Suprapubic skin (tissue), 4 donors: Measurements from ENCODE around the gene ADA. TPM values are rescaled to one million over a fixed set of nuclear protein-coding genes. Genes with fewer than 3 reads are reported as not detected.

Source experiments
- DNase-seq, 2 donors: peaks; one replicate each; pipeline ENCODE4 v3.0.0-alpha.2; 2019; ENCODE audit warnings: low spot score in 2 of 2
- H3K27ac ChIP-seq: fragments of 200-600 bp; sonication (generic); one replicate; pipeline ENCODE4 v1.5.1; 2019
- H3K27me3 ChIP-seq: fragments of 200-600 bp; sonication (generic); one replicate; pipeline ENCODE4 v1.5.1; 2019
- H3K36me3 ChIP-seq: fragments of 200-600 bp; sonication (generic); one replicate; pipeline ENCODE4 v1.5.1; 2019
- H3K4me1 ChIP-seq: fragments of 200-600 bp; sonication (generic); one replicate; pipeline ENCODE4 v1.5.1; 2019
- H3K4me3 ChIP-seq: fragments of 200-600 bp; sonication (generic); one replicate; pipeline ENCODE4 v1.5.1; 2019; ENCODE audit warnings: mild to moderate bottlenecking
- H3K9me3 ChIP-seq: fragments of 200-600 bp; sonication (generic); one replicate; pipeline ENCODE4 v1.5.1; 2019
- CTCF ChIP-seq, 2 donors: fragments of 200-600 bp in 1 of 2; fragments of 450-650 bp in 1 of 2; sonication (generic) in 1 of 2; IDR thresholded peaks; one replicate each; pipeline ENCODE4 v1.5.1; 2016 to 2019; ENCODE audit warnings: antibody characterized with exemption in 2 of 2, mild to moderate bottlenecking in 1 of 2, moderate library complexity in 1 of 2
- EP300 ChIP-seq: sonication (generic); formaldehyde crosslinking; IDR thresholded peaks from one replicate; pipeline ENCODE4 v1.6.1; 2017; ENCODE audit warnings: antibody characterized with exemption
- POLR2A ChIP-seq, 2 donors: fragments of 450-650 bp; IDR thresholded peaks; one replicate each; pipeline ENCODE4 v1.6.1; 2017; ENCODE audit warnings: antibody characterized with exemption in 2 of 2, mild to moderate bottlenecking in 2 of 2, moderate library complexity in 2 of 2
- POLR2AphosphoS5 ChIP-seq, 3 donors: sonication (generic); formaldehyde crosslinking; IDR thresholded peaks; one replicate each; pipeline ENCODE4 v1.6.1; 2017; ENCODE audit warnings: antibody characterized with exemption in 3 of 3
- WGBS: methylation state at CpG from one replicate; pipeline ENCODE4 v1.1.5; 2018; 5-methylcytosine and 5-hydroxymethylcytosine counted together
- total RNA-seq, 4 donors: library from RNA; depleted of rRNA; stranded (reverse); fragments of >200 nt; gene quantifications; one replicate each; pipeline ENCODE4 v1.1.0, GENCODE V29; 2016

Gene ADA
- total RNA-seq, 4 donors from 2014 or later = 4.1 to 9.4 (median 7.8) TPM

DNA sequence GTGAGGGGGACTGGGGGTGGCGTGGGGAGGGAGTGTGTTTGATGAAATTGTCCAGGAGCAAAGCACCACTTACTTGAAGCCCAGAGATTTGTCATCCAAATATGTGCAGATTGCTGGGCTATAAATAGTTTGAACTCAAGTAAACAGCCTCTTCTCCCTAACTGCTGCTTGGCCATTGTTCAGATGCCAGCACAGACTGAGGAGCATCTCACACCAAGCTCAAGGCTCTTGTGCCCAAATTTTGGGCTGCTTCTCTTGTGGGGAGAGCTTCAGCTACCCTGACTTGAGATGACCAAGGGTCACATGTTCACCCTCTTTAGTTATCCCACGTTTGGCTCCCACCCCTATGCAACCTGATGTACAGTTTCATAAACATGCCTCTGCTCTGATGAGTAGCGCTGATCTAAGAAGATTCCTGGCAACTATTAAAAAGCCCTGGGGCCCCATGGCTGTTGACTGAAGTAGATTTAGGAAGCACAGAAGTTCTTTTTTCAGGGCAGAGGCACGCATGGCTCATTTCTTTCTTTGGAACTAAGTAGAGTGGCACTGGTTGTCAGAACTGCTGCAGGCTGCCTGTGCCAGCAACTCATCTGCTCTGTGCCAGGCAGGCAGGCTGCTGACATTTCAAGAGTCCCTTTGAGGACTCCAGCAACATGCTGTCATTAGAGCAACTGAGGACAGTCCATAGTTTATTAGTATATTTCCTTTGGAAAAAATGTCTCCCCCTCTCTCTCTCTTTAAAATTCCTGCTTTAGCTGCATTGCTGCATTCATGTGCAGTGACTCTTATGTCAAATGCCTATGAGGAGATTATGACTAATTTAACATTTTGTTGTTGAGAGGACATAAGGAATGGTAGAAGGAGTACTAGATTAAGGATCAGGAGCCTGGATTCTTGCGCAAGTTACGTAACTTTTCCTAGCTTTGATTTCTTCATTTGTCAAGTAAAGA lies 78.7 kb downstream of the ADA start:
- Histone ChIP-seq H3K4me1 (peaks cover 29% of the 10 kb centered on the region), H3K4me3 (no peak overlapping the region), H3K36me3 (no peaks in the 10 kb centered on the region), H3K27me3 (no peaks in the 10 kb centered on the region), H3K9me3 (no peaks in the 10 kb centered on the region), H3K27ac (peak overlapping the region; percentile 88)
- DNase-seq = peak in 1 of 2 donors; percentile 70
- WGBS = 17% methylated on average over 6 of the region's 6 CpGs
- TF ChIP-seq CTCF (IDR thresholded peaks at IDR 0.05) = no peak
- TF ChIP-seq POLR2A (IDR thresholded peaks at IDR 0.05) = no peak
- no peak for TF ChIP-seq EP300
- TF ChIP-seq POLR2AphosphoS5 (IDR thresholded peaks at IDR 0.05) = no peak

- Histone ChIP-seq H3K4me1 (peaks cover 27% of the 10 kb centered on the region), H3K4me3 (no peak overlapping the region), H3K27ac (peak overlapping the region; percentile 88), H3K27me3 (no peaks in the 10 kb centered on the region), H3K36me3 (no peaks in the 10 kb centered on the region), H3K9me3 (no peaks in the 10 kb centered on the region)
- DNase-seq = no peak
- WGBS = 76% methylated on average over 6 of the region's 6 CpGs
- TF ChIP-seq CTCF (IDR thresholded peaks at IDR 0.05) (no peak), POLR2AphosphoS5 (IDR thresholded peaks at IDR 0.05) (no peak), EP300 (no peak), POLR2A (IDR thresholded peaks at IDR 0.05) (no peak)
These were observed 80.0 kb downstream of the ADA start for GRCh38 chr20:44571362-44571988.

DNA sequence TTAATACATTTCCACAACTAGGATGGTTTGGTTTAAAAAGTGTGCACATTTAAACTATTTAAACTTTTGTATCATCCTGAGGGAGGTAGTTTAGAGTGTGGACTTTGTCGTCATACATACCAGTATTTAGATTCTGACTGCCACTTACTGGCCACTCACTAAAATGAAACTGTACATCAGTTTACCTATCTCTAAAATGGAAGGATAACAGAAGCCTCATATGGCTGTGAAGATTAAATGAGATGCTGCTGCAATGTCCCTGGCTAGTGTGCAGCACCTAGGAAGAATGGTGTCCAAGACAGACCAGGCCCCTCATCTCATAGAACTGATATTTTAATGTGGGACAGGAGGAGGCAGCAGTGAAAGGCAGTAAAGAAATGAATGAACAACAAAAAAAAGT lies 81.1 kb downstream of the ADA start:
- no peak for DNase-seq
- WGBS = 100% methylated on average over 1 of the region's 1 CpG
- H3K27ac ChIP-seq = no peak overlapping the region

More for the DNA sequence above, 81.1 kb downstream of the ADA start:
- no peaks in the 10 kb centered on the region for H3K36me3 ChIP-seq
- no peaks in the 10 kb centered on the region for H3K27me3 ChIP-seq
- H3K9me3 ChIP-seq = no peaks in the 10 kb centered on the region
- H3K4me3 ChIP-seq = no peak overlapping the region
- H3K4me1 ChIP-seq = peaks cover 21% of the 10 kb centered on the region
- TF ChIP-seq POLR2AphosphoS5 (IDR thresholded peaks at IDR 0.05) (no peak), POLR2A (IDR thresholded peaks at IDR 0.05) (no peak), EP300 (no peak), CTCF (IDR thresholded peaks at IDR 0.05) (no peak)

Other genes starting within 250 kb of the ADA start
- 10 to 100 TPM; 13.6 to 38.5 (median 29.4) TPM for gene TTPAL, start 175.8 kb downstream of the ADA start, total RNA-seq
- gene SERINC3, start 129.6 kb downstream of the ADA start, total RNA-seq = 100 to 1,000 TPM in 3 of 4 donors, 10 to 100 TPM in 1; 94.1 to 128 (median 113) TPM
- gene PKIG, start 69.1 kb downstream of the ADA start, total RNA-seq = 10 to 100 TPM; 17.2 to 40.8 (median 32.0) TPM
- gene CCN5, start 63.7 kb upstream of the ADA start, total RNA-seq = 100 to 1,000 TPM in 2 of 4 donors, 10 to 100 TPM in 2; 40.1 to 137 (median 87.9) TPM
- 1 to 10 TPM in 3 of 4 donors, under 1 TPM in 1; 0.57 to 1.9 (median 1.4) TPM for gene KCNK15, start 94.2 kb upstream of the ADA start, total RNA-seq
- gene RIMS4, start 158.8 kb upstream of the ADA start, total RNA-seq = 1 to 10 TPM in 1 of 4 donors, under 1 TPM in 2, not detected in 1; 0.62 to 1.2 (median 0.64) TPM
- gene YWHAB, start 234.0 kb upstream of the ADA start, total RNA-seq = 100 to 1,000 TPM in 3 of 4 donors, 10 to 100 TPM in 1; 79.7 to 135 (median 129) TPM